ENCODE measurements around the gene PTH1R. TPM values are rescaled to one million over a fixed set of nuclear protein-coding genes. Genes with fewer than 3 reads are reported as not detected.

PTH1R gene
- total RNA-seq, 2 donors from 2014 or later = 0.69 to 0.86 TPM

GRCh38 chr3:46944191-46944590 is 66.7 kb downstream of the PTH1R start:
- no peaks in the 10 kb centered on the region for H3K36me3 ChIP-seq
- DNase-seq = no peak
- H3K27me3 ChIP-seq = no peaks in the 10 kb centered on the region
- peak overlapping the region in 1 of 2 donors; percentile 35 for H3K9ac ChIP-seq (ENCODE audit: low read depth in 2 of 2, low read length in 2 of 2)
- H3K27ac ChIP-seq = peak overlapping the region; percentile 75
- H3K4me1 ChIP-seq = peaks cover 42% of the 10 kb centered on the region
- no peaks in the 10 kb centered on the region for H3K9me3 ChIP-seq
- H3K4me3 ChIP-seq = no peak overlapping the region
- TF ChIP-seq CTCF (IDR thresholded peaks at IDR 0.05) = no peak
- intact Hi-C loops (cut with DNase I) = no loop called here

- Histone ChIP-seq H3K27ac (peak overlapping the region; percentile 86), H3K9me3 (no peaks in the 10 kb centered on the region), H3K27me3 (no peaks in the 10 kb centered on the region), H3K9ac (ENCODE audit: low read depth in 2 of 2, low read length in 2 of 2) (peak overlapping the region in 1 of 2 donors; percentile 79), H3K36me3 (no peaks in the 10 kb centered on the region), H3K4me1 (peaks cover 54% of the 10 kb centered on the region), H3K4me3 (no peak overlapping the region)
- intact Hi-C loops (cut with DNase I) = no loop called here
- DNase-seq = no peak
- TF ChIP-seq CTCF (IDR thresholded peaks at IDR 0.05) = no peak
Observed at GRCh38 chr3:46946416-46946815, 68.9 kb downstream of the PTH1R start.

- H3K4me1 ChIP-seq = peaks cover 54% of the 10 kb centered on the region
- peak; percentile 57 for DNase-seq
- TF ChIP-seq CTCF (IDR thresholded peaks at IDR 0.05) = no peak
- H3K9me3 ChIP-seq = no peaks in the 10 kb centered on the region
- H3K27ac ChIP-seq = peak overlapping the region; percentile 86
- intact Hi-C loops (cut with DNase I) = no loop called here
- H3K9ac ChIP-seq (ENCODE audit: low read depth in 2 of 2, low read length in 2 of 2) = peak overlapping the region; percentile 5 to 79
- no peaks in the 10 kb centered on the region for H3K36me3 ChIP-seq
- H3K27me3 ChIP-seq = no peaks in the 10 kb centered on the region
- no peak overlapping the region for H3K4me3 ChIP-seq
Observed at GRCh38 chr3:46946856-46947545, 69.5 kb downstream of the PTH1R start.

DNA sequence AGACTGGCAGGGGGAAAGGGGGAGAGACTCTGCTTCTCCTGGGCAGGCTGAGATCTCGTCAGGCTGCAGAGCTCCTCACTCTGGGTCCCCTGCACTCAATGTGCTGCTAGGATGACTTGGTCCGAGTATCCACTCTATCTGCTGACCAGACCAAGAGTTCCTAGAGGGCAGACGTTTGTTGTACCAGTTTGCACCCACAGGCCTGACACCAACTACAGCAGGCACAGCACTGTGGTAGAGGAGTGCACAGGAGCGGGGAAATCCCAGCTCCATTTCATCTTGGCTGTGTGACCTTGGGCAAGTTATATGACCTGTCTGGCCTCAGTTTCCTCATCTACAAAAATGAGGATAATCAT is 70.0 kb downstream of the PTH1R start:
- no peak for DNase-seq
- H3K9ac ChIP-seq (ENCODE audit: low read depth in 2 of 2, low read length in 2 of 2) = peak overlapping the region; percentile 5 to 79
- intact Hi-C loops (cut with DNase I) = no loop called here
- peak overlapping the region; percentile 86 for H3K27ac ChIP-seq
- H3K9me3 ChIP-seq = no peaks in the 10 kb centered on the region
- H3K4me1 ChIP-seq = peaks cover 50% of the 10 kb centered on the region
- no peaks in the 10 kb centered on the region for H3K36me3 ChIP-seq
- H3K27me3 ChIP-seq = no peaks in the 10 kb centered on the region
- TF ChIP-seq CTCF (IDR thresholded peaks at IDR 0.05) = no peak
- no peak overlapping the region for H3K4me3 ChIP-seq

DNA sequence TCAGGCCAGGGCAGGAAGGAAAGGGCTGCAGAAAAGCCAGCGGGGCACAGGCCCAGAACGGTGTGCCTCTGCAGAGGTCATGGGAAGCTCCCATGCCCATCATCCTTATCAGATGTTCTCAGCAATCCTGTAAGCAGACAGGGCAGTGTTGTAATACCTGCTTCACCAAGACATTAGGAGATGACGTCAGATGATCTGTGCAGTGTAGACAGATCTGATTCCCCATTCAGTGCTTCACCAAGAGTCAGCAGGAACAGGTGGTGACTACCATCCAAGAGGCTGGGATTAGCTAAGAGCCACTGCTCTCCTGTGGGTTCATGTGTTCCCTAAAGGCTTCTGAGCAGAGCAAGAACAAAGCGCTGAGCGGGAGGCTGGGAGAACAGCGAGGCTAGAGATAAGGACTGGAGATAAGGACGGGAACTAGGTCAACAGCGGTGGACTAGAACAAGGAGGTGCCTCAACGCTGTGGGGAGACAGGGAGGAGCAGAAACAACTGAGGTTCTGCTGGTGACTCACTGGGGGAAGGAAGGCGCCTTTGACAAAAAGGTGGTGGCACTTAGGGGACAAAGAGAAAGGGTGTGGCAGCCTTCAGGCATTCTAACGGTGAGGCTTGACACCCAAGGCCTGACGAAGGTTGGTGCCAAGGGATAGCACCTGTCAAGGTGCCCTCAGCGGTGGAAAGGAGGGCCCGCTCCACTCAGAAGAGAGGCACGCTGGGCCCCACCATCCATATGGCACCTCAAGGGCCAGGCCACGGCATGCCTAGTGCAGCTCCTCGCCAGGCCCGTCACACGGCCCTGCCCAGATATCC is 70.7 kb downstream of the PTH1R start:
- H3K36me3 ChIP-seq = no peaks in the 10 kb centered on the region
- H3K27ac ChIP-seq = peak overlapping the region; percentile 86
- no peak overlapping the region for H3K4me3 ChIP-seq
- no peak for TF ChIP-seq CTCF (IDR thresholded peaks at IDR 0.05)
- peak overlapping the region; percentile 28 to 79 for H3K9ac ChIP-seq (ENCODE audit: low read depth in 2 of 2, low read length in 2 of 2)
- no peaks in the 10 kb centered on the region for H3K27me3 ChIP-seq
- intact Hi-C loops (cut with DNase I) = no loop called here
- no peaks in the 10 kb centered on the region for H3K9me3 ChIP-seq
- DNase-seq = peak; percentile 88
- peaks cover 43% of the 10 kb centered on the region for H3K4me1 ChIP-seq

All from colonic mucosa (tissue), 4 donors.